Stimulated activated CD8-positive, alpha-beta memory T cell treated with anti-CD3 and anti-CD28 coated beads, Interleukin-4, amount 100 ng/mL, for 1 hour (primary cell): ENCODE measurements around the gene PGAP6.
"Not testable (repeated sequence)": the region's sequence is repeated elsewhere in the genome, so short reads cannot be mapped to it uniquely, and the experiment has no call there.

ENCODE experiments used
- DNase-seq, 2 donors: peaks; one replicate each; pipeline ENCODE4 v3.0.0-alpha.2; 2020; ENCODE audit warnings: low read depth in 2 of 2, low spot score in 1 of 2

The PGAP6 gene

GRCh38 chr16:404971-405486, 23.3 kb upstream of the PGAP6 start:
- DNase-seq: no peak

DNA sequence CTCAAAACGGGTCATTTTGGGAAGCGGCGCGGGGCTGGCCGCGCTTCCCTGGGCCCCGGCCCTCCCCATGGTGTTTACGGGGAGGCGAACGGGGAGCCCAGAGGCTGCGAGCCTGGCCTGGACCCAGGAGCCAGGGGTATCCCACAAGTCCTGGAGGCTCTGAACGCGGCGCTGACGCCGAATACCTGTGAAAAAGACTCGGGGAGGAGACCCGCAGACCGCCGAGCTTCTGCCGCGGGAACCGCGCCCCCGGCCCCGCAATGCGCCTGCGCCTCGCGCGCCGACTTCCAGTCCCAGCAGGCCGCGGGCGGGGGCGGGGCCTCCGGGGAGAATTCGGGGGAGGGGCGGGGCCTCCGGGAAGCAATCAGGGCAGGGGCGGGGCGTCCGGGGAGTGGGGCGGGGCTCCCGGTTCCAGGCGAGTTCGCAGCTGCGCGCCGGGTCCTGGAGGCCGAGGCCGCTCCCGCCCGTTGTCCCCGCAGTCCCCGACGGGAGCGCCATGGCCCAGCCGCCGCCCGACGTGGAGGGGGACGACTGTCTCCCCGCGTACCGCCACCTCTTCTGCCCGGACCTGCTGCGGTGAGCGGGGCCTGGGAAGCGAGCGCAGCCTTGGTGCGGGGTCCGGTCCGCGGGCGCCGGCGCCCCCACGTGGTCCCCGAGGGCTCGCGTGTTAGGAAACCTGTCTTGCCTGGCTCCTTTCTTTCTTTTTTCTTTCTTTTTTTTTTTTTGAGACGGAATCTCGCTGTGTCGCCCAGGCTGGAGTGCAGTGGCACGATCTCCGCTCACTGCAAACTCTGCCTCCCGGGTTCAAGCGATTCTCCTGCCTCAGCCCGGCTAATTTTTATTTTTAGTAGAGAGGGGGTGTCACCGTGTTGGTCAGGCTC, 19.9 kb upstream of the PGAP6 start, which contains the start of gene DECR2:
TSS of gene DECR2 (plus strand) at position 418 of the 881 bp plus-strand sequence. CDS start at position 497, 79 bp downstream.
- peak; percentile 98 to 99 for DNase-seq

- no peak for DNase-seq
These were observed 18.3 kb upstream of the PGAP6 start for GRCh38 chr16:400061-400591.

GRCh38 chr16:399340-400019, 17.7 kb upstream of the PGAP6 start:
- DNase-seq: no peak

- no peak for DNase-seq
These were observed 17.0 kb upstream of the PGAP6 start for GRCh38 chr16:398561-399339.

GRCh38 chr16:397736-398332, 16.1 kb upstream of the PGAP6 start:
- no peak for DNase-seq

- DNase-seq: no peak
These were observed 15.4 kb upstream of the PGAP6 start, which contains the start of gene NME4 for GRCh38 chr16:397135-397661. Gene NME4, plus strand, starts transcription at chr16:397199. Its CDS starts 24 bp downstream, at chr16:397223.

GRCh38 chr16:396605-397004, 14.8 kb upstream of the PGAP6 start:
- DNase-seq: no peak

- DNase-seq: no peak
These were observed 14.4 kb upstream of the PGAP6 start for GRCh38 chr16:396199-396598.

- no peak for DNase-seq
These were observed 10.8 kb upstream of the PGAP6 start for GRCh38 chr16:392450-393030.

- DNase-seq: peak; percentile 57 to 67
These were observed 10.1 kb upstream of the PGAP6 start for GRCh38 chr16:391885-392335.

- DNase-seq: no peak
These were observed 7.6 kb upstream of the PGAP6 start for GRCh38 chr16:389352-389751.

- not testable (repeated sequence) for DNase-seq
These were observed 6.2 kb upstream of the PGAP6 start for GRCh38 chr16:387761-388666.

DNA sequence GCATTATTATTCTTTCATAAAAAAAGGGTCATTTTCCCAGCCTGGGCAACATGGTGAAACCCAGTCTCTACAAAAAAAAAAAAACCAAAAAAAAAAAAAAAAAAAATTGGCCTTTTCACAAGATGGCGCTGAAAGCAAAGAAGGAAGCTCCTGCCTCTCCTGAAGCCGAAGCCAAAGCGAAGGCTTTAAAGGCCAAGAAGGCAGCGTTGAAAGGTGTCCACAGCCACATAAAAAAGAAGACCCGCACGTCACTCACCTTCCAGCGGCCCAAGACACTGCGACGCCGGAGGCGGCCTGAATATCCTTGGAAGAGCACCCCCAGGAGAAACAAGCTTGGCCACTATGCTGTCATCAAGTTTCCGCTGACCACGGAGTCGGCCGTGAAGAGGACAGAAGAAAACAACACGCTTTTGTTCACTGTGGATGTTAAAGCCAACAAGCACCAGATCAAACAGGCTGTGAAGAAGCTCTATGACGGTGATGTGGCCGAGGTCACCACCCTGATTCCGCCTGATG, 4.9 kb upstream of the PGAP6 start:
- DNase-seq: no peak

- DNase-seq: no peak
These were observed 1.7 kb upstream of the PGAP6 start for GRCh38 chr16:383326-384051.

DNA sequence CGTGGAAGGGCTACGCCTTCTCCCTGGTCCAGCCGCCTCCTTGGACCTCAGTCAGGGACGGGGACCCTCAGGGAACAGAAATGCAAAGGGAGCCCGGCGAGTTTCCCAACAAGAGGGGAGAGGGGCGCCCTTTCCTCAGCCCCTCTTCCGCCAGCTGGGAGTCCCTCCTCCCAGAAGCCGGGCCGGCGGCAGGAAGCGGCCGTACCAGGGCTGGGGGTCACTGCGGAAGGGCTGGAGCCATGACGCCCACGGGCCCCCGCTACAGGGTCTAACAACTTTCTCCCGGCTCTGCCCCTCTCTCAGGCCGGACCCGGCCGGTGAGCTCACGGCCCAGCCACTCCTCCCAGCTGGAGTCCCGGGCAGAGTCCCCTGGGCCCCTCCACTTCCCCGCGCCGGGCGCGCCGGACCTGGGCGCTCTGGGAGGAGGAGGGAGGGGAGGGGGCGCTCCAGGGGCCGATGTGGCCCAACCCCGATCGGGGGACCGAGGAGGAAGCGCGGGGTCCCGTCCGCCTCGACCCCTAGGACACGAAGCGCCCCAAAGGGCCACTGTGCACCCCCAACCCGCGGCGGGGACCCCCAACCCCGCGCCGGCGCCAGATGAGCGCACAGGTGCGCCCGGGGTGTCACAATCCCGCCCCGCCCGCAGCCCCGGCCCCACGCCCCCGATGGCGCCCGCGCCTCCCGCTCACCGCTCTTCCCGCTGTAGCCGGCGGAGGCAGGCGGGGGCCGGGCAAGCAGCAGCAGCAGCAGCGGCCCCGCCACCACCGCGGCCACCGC, 578 bp downstream of the PGAP6 start:
- no peak for DNase-seq

DNA sequence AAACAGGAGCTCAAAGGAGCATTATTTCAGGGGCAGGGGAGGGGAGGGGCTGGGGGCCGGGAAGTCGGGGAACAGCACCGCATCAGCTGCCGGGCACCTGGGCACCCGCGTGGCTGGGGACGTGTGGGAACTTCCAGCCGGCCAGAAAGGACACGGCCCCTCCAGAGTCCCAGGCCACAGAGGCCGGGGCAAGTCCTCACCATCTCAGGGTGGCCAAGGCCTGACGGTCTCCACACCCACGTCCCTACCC, 1.1 kb downstream of the PGAP6 start:
- DNase-seq: no peak
